ENCODE measurements around the gene TPT1.

Gene TPT1

DNA sequence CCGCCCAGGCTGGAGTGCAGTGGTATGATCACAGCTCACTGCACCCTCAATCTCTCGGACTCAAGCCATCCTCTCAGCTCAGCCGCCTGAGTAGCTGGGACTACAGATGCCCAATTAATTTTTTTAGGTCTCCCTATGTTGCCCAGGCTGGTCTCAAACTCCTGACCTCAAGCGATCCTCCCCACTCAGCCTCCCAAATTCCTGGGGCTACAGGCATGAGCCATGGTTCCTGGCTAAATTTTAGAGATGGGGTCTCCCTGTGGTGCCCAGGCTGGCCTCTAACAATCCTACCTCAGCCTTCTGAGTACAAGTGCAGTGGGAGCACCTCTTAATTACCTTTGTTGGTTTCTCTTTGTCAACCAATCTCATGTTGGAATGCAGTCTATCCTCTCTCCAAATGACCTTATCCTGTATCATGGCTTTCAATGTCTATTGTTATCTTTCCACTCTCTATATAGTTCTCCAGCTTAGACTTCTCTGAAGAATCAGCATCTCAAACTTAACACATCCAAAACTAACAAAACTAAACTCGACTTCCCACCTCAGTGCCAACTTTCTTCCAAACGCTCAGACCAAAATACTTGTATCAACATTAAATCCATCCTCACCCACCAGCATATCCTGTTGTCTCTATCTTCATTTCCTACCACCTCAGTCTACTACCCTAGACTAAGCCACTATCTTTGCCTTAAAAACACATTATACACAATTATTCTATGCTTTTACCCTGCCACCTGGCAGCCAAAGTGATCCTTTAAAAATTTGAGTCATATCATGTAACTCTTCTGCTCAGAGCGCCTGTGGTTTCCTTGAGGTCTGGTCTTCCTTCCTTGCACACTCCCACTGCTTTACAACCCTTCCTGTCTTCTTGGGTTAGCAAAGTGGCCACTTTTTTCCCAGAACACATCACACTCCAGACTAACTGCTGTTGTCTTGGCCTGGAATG lies 6.7 kb downstream of the TPT1 start:
- DNase-seq (ENCODE audit: low read depth in 2 of 2): no peak

DNA sequence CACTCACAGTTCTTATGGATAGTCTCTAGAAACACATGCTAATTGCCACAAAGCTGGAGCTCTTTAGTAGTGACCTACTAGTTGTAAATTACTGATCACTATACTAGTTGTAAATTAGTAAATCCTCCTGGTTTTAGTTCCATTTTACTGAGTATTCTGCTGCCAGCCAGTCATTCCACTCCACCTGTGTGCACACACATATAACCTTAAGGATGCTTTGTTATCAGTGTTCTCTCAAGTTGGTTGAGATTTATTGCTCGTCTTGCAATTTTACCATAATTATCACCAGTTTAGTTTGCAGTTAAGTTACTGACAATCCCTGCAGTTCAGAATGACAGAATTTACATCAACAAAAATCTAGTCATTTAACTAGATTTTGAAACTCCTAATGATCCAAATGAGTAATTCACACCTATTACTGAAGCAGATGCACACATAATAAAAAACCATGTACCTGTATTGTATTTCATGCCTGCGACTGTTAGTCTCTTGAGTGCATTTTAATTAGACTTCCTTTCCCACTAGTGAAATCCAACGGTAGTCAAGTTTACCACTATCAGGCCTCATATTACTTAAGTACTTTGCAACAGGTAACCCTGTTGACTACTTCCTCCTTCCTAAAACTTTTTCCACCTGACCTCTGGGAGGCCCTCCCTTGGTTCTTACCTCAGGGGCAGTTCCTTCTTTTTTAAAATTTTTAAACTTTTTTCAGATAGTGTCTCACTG lies 7.6 kb downstream of the TPT1 start:
- DNase-seq (ENCODE audit: low read depth in 2 of 2): no peak

GRCh38 chr13:45332831-45333219 lies 8.2 kb downstream of the TPT1 start:
- DNase-seq (ENCODE audit: low read depth in 2 of 2): no peak

DNA sequence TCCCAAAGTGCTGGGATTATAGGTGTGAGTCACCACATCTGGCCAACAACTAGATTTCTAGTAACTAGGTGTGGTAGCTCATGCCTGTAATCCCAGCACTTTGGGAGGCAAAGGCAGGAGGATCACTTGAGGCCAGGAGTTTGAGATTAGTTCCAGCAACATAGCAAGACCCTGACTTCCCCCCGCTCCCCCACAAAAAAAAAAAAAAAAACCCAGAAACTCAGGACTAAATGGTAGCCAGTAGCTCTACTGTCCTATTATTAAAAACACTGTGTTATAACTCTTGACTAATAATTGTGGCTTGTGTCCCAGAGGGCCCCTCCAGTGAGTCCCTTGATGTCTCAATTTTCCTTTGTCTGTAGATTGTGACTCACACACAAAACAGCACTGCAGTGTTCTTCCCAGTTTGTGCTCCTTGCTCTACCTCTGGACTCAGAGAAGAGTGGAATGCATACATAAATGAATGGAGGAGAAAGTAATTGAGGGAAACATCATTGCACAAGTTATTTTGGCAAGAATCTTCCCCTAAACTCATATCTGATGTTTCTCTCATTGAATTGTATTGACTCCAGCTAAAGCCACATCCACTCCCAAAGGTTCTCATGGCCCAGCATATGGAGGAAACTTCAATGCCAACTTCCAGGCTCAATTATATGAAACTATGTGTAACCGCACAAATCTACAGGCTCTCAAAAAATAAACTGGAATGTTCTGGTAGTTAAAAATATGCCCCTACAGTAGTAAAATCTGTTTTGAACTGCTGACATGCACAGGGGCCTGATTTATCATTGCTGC lies 8.8 kb downstream of the TPT1 start:
- DNase-seq (ENCODE audit: low read depth in 2 of 2): peak; percentile 94 to 96

GRCh38 chr13:45331692-45332035 lies 9.3 kb downstream of the TPT1 start:
- DNase-seq (ENCODE audit: low read depth in 2 of 2): no peak

GRCh38 chr13:45331123-45331619 lies 9.8 kb downstream of the TPT1 start:
- DNase-seq (ENCODE audit: low read depth in 2 of 2): no peak

DNA sequence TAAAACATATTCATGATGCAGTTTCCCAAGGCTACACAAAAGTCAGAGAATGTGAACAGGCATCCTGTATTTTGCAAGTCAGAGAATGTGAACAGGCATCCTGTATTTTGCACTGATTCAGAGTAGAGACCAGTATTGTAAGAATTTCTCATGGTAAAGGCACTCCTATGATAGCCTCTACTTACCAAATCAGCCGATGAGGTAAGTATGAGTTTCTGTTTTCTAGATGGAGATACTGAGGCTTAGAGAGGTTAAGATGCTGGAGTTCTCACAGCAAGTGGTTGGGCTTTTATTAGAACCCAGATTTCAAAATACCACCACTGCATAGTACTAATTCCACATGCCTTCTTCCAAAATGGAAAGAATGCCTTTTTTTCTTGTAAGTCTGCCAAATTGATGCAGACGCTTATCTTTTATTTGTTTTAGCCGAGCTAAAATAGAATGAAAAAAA lies 12.3 kb downstream of the TPT1 start:
- peak; percentile 76 to 79 for DNase-seq (ENCODE audit: low read depth in 2 of 2)

DNA sequence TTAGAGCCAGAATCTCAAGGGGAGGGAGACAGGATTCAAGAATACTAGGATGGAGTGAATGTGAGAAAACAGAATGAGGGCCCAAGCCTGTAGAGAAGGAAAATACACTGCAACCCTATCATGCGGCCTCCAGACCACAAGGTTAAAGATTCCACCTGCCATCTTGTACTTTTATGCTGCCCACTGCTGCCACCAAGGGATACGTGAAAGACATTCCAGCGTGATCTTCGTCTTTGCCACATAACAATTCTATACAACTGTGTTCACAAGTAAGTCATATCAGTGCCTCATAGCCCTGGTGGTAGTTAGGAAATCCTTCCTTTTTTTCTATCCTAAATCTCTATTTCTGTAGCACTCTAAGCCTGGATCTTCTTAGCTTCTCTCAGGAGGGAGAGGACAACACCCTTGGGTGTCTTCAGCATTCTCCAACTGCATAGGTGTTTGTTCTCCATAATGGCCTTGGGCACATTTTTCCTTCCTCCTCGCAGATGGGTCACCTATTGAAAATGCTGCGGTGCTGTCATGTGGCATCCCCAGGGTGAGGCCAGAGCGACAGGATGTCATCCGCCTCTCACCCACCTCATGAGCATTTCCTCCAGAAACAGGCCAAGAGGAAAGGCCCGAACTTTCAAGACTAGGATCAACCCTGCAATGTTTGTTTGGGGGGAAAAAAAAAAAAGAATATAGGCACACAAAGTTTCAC lies 13.6 kb downstream of the TPT1 start:
- DNase-seq (ENCODE audit: low read depth in 2 of 2): no peak

DNA sequence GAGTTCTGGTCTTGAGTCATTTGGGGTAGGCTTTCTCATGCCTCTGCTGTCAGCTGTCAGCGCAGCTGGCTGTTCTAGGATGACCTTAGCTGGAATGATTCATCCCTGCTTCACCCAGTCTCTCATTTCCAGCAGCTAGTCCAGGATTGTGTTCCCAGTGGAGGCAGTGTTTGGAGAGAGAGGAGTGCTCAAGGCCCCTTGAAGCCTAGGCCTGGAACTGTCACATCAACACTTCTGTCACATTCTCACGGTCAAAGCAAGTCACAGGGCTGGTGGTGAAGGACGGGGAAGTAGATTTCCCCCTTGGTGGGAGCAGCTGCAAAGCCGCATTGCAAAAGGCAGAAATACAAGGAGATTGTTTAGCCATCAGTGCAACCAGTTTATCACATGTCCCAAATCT lies 15.2 kb downstream of the TPT1 start:
- DNase-seq (ENCODE audit: low read depth in 2 of 2): peak in 1 of 2 experiments; percentile 58

DNA sequence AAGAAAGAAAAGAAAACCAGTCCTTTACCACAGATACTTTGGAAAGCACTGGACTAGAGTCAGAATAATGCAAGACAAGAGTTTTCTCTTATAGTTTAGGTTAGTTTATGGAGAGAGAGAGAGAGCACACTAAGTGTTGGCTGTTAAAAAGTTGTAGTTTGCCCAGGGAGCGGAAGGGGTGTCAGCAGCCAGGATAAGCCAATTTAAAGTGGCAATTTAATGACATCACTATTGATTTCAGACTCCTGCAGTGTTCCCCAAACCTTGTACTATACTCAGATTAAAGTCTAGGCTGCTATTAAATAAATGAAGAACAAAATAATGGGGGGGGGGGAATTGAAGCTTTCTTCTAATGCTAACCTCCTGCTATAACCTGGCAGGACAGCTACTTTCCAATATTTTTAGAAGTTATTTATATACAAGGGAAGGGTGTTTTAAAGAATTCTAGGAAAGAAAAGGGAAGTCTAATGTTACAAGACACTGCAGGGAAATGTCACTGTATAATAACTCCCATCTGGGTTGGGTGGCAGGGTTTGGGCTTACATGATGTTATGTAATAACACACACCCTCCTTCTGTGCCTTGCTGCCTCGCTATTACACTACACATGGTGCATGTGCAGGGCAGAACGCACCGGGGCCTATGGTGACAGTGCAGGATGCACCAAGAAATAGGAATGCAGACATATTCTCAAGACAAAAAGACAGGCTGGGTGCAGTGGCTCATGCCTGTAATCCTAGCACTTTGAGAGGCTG lies 19.9 kb downstream of the TPT1 start:
- no peak for DNase-seq (ENCODE audit: low read depth in 2 of 2)

DNA sequence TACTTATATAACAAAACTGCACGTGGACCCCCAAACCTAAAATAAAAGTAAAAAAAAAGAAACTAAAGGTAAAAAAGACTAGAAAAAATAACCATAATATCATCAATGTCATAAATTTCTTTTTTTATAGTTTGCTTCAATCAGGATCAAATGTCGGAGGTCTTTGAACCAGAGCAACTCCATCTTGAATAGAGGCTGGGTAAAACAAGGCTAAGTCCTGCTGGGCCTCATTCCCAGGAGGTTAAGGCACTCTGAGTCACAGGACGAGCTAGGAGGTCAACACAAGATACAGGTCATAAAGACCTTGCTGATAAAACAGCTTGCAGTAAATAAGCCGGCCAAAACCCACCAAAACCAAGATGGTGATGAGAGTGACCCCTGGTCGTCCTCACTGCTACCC lies 24.0 kb downstream of the TPT1 start:
- DNase-seq (ENCODE audit: low read depth in 2 of 2): no peak

DNA sequence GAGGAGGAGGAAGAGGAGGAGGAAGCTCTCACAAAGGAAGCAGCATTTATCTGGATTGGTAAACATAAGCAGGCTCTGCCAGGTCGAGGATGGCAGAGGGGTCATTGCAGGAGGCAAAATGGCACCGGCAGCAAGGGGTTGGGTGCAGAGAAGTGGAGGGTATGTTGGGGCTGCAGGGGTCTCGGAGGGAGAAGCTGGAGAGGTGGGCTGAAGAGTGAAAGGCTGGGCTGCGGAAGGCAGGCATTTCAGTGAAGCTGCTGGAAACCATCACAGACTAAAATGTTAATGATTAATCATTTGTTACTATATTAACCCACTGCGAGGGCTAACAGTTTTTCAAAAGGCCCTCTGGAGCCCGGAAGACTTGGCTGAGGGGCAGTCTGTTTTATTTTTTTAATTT lies 24.6 kb downstream of the TPT1 start:
- DNase-seq (ENCODE audit: low read depth in 2 of 2): no peak

DNA sequence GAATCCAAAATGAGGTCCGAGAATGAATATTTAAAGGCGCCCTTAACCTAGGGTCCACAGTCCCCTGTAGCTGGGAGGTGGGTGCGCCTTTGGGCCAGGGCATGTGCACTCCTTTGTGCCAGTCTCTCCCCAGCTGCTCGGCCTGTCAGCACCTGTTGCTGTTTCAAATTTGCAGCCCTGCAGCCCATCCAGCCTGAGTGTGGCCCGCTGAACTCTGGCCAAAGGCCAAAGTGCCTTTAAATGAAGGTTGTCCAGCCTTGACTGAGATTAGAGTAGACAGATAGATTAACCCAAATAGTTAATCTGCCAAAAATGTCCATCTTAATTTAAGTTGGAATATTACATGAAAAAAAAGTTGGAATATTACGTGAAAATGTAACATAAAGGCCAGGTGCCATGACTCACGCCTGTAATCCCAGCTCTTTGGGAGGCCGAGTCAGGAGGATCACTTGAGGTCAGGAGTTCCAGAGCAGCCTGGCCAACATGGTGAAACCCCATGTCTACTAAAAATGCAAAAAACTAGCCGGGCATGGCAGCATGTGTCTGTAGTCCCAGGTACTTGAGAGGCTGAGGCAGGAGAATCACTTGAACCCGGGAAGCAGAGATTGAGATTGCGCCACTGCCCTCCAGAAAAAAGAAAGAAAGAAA lies 25.3 kb downstream of the TPT1 start:
- no peak for DNase-seq (ENCODE audit: low read depth in 2 of 2)

DNA sequence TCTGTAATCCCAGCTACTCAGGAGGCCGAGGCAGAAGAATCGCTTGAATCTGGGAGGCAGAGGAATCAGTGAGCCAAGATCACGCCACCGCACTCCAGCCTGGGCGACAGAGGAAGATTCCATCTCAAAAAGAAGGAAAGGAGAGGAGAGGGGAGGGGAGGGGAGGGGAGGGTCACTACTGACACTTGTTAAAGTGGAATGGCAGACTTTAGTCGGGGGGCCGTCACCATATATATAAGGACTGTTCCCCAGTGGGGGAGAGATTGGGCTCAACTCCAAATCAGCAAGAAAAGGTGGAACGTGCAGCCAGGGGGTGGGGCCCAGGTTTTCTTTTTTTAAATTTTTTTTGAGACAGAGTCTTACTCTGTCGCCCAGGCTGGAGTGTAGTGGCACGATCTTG lies 26.2 kb downstream of the TPT1 start:
- DNase-seq (ENCODE audit: low read depth in 2 of 2): no peak

- no peak for DNase-seq (ENCODE audit: low read depth in 2 of 2)
These were observed 30.4 kb downstream of the TPT1 start for GRCh38 chr13:45310341-45311131.

- no peak for DNase-seq (ENCODE audit: low read depth in 2 of 2)
These were observed 34.0 kb downstream of the TPT1 start for GRCh38 chr13:45306966-45307365.

DNA sequence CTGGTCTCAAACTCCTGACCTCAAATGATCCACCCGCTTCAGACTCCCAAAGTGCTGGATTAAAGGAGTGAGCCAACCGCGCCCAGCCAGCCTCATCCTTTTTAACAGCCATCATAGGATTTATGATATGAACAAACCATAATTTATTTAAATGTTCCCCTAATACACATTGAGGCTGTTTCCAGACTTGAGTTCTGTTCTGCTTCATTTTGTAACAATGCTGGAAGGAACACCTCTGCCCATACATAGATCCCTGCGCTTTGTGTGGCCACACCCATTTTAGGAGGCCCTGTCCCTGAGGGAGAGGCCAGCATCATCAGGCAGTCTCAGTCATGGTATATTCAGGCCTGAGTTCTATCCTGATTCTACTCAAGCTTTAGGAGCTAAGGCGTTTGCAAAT lies 35.9 kb downstream of the TPT1 start:
- DNase-seq (ENCODE audit: low read depth in 2 of 2): no peak

DNA sequence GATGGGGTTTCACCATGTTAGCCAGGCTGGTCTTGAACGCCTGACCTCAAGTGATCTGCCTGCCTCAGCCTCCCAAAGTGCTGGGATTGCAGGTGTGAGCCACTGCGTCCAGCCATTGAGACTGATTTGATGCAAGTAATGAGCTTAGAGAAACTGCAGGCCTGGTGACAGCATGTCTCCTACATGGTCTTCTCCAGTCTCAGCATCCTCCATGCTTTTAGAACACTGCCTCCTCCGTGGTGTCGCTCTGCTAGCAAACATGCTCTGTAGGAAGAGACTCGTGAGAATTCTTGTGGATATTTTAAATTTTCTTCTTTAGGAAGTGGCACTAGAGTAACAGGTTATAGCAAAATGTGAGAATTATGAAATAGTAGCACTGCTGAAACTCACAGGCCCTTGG lies 37.1 kb downstream of the TPT1 start:
- DNase-seq (ENCODE audit: low read depth in 2 of 2): no peak

DNA sequence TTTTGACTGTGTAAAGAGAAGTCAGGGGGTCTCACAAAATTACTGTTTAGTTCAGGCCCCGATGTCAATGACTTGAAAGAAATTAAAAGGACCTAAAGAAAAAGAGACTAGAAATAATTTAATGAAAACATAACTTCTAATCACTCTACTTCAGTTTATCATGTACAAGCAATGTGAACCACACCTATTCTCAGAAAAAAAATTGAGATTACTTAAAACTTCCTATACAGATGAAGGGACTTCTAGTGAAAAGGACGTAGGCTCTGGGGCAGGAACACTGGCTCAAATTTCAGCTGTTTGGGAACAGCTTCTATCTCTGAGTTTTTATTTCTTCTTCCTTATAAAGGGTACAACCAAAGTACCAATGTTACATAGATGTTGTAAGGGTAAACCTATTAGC lies 38.0 kb downstream of the TPT1 start:
- DNase-seq (ENCODE audit: low read depth in 2 of 2): no peak
